Measurements from ENCODE around the gene PRTG.

Gene PRTG

GRCh38 chr15:55562601-55563000 is 180.4 kb downstream of the PRTG start:
- FAIRE-seq (no peak), DNase-seq (ENCODE audit: insufficient read length, low spot score) (no peak)
- TF ChIP-seq POLR2A (IDR thresholded peaks at IDR 0.05; ENCODE audit: low read depth, low read length) (no peak), TAF1 (IDR thresholded peaks at IDR 0.05; ENCODE audit: low read depth, low read length) (no peak), POLR2AphosphoS5 (IDR thresholded peaks at IDR 0.05; ENCODE audit: low read depth, low read length) (no peak), POU2F2 (IDR thresholded peaks at IDR 0.05; ENCODE audit: low read depth, low read length) (no peak), PAX5 (IDR thresholded peaks at IDR 0.05; ENCODE audit: insufficient read depth, low read length, severe bottlenecking) (no peak), SPI1 (IDR thresholded peaks at IDR 0.05; ENCODE audit: low read depth, low read length) (no peak)
